Measurements from ENCODE around the gene RASL12. TPM values are rescaled to one million over a fixed set of nuclear protein-coding genes. Genes with fewer than 3 reads are reported as not detected.

Gene RASL12
- total and polyA plus RNA-seq, 2 donors (not counting 1 experiment from before 2014, with no cell fraction given) = not detected

DNA sequence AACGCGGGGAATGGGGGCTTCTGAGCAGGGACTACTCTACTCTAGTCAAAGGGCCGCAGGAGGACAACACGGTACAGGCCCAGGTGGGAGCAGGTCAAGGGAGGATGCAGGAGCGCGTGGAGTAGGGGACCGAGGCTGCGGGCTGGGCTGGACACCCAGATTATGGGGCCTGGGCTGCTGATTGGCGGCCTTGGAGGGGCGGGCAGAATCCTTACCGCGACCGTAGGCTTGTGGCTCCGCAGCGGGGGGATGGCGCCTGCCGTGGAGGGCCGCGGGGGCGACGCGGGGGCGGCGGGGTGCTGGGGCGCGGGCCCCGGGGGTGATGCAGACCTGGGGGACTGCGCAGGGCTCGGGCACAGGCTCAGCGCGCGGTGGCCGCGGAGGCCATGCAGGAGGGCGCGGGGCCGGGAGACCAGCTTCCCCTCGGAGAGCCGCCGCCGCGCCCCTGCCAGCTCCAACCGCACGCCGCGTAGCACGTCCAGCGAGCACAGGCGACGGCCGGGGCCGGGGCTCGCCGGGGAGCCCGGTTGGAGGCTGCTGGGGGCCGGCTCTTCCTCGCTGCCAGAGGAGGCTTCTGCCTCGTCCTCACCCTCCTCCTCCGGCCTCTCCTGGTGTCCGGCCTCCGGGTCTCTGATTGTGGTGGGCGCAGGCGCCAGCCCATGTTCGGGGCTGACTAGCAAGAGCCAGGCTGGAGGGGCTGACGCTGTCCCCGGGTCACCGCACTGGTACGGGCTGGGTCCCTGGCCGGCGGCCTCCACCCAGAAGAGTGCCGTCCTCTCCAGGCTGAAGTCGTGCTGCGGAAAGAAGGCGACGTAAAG, 34.3 kb upstream of the RASL12 start:
- H3K36me3 ChIP-seq (replicated peaks in 1 of 2; ENCODE audit: control extremely low read depth in 1 of 2, control insufficient read depth in 1 of 2, extremely low read depth in 1 of 2, insufficient read depth in 2 of 2, low read length in 1 of 2) = peaks cover 1 to 26% of the 10 kb centered on the region in 2 experiments
- Mint-ChIP-seq H3K27me3 (no peaks in the 10 kb centered on the region), H3K27ac (no peak overlapping the region), H3K4me1 (no peaks in the 10 kb centered on the region), H3K4me3 (no peak overlapping the region), H3K9me3 (ENCODE audit: insufficient read depth) (no peaks in the 10 kb centered on the region)
- no peaks in the 10 kb centered on the region for H4K20me1 ChIP-seq (ENCODE audit: control insufficient read depth, insufficient read depth, low read length, poor library complexity, severe bottlenecking)
- ATAC-seq (ENCODE audit: low read depth) (no peak), DNase-seq (no peak)
- POLR2A ChIA-PET = no interaction called here
- H3K4me2 ChIP-seq (replicated peaks; ENCODE audit: low read depth, low read length, poor library complexity, severe bottlenecking) = no peak overlapping the region
- no peaks in the 10 kb centered on the region for H3K4me1 ChIP-seq (ENCODE audit: control insufficient read depth in 2 of 2, insufficient read depth in 2 of 2, low read length in 2 of 2)
- TF ChIP-seq, protein P1, sequence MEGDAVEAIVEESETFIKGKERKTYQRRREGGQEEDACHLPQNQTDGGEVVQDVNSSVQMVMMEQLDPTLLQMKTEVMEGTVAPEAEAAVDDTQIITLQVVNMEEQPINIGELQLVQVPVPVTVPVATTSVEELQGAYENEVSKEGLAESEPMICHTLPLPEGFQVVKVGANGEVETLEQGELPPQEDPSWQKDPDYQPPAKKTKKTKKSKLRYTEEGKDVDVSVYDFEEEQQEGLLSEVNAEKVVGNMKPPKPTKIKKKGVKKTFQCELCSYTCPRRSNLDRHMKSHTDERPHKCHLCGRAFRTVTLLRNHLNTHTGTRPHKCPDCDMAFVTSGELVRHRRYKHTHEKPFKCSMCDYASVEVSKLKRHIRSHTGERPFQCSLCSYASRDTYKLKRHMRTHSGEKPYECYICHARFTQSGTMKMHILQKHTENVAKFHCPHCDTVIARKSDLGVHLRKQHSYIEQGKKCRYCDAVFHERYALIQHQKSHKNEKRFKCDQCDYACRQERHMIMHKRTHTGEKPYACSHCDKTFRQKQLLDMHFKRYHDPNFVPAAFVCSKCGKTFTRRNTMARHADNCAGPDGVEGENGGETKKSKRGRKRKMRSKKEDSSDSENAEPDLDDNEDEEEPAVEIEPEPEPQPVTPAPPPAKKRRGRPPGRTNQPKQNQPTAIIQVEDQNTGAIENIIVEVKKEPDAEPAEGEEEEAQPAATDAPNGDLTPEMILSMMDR (IDR thresholded peaks at IDR 0.05) = no peak
- TF ChIP-seq EZH2 (IDR thresholded peaks at IDR 0.05; ENCODE audit: borderline replicate concordance, insufficient read depth, low read depth, low read length, poor library complexity, severe bottlenecking) = no peak
- H3K4me3 ChIP-seq (ENCODE audit: control extremely low read depth in 1 of 5, extremely low read depth in 1 of 5, insufficient read depth in 1 of 5, low read depth in 2 of 5, low read length in 4 of 5) = no peak overlapping the region
- 93% methylated on average over 72 of the region's 75 CpGs for WGBS (ENCODE audit: insufficient coverage)
- H2AFZ ChIP-seq (ENCODE audit: insufficient read depth, low read depth, low read length, poor library complexity, severe bottlenecking) = no peak overlapping the region
- intact Hi-C loops (cut with micrococcal nuclease) = no loop called here
- H3K79me2 ChIP-seq (ENCODE audit: control insufficient read depth, insufficient read depth, low read length) = no peaks in the 10 kb centered on the region
- no peak overlapping the region for H3K27ac ChIP-seq (ENCODE audit: low read length in 2 of 2)
- no peak overlapping the region for H3K9ac ChIP-seq (ENCODE audit: low read length)
- CTCF ChIA-PET = interaction anchor here (0.8 to 1.9 kb wide), 8 partner anchors 9 to 83 kb away, joined by 3 to 7 read pairs (median 4); partner anchors contain the start of gene UBAP1L
- no peaks in the 10 kb centered on the region for H3K9me3 ChIP-seq (ENCODE audit: control extremely low read depth in 1 of 3, control insufficient read depth in 2 of 3, insufficient read depth in 1 of 3, low read length in 2 of 3)
- no peaks in the 10 kb centered on the region for H3K27me3 ChIP-seq (replicated peaks in 1 of 4; ENCODE audit: control extremely low read depth in 1 of 4, control insufficient read depth in 3 of 4, insufficient read depth in 4 of 4, low read length in 3 of 4)

DNA sequence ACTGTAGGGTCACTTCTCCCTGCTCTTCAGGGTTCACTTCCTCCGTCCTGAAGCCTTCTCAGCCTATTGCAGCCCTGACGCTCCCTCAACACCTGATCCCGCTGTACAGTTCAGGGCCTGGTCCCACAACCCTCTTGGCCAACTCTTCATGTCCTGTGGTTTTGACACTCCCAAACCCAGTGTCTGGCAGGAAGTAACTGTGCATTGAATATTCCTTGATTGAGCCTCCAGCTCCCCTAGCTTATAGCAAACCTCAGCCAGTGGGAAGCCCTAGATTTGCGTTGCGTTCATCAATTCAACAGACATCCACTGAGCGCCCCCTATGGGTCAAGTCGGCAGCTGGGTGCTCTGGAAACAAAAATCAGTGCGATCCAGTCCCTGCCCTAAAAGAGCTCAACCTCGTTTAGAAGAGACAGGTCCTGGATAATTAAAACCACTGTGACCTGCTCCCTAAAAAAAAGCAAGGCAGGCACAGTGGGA, 33.7 kb upstream of the RASL12 start:
- 51% methylated on average over 9 of the region's 9 CpGs for WGBS (ENCODE audit: insufficient coverage)
- H3K9me3 Mint-ChIP-seq (ENCODE audit: insufficient read depth) = no peaks in the 10 kb centered on the region
- peaks cover 1 to 26% of the 10 kb centered on the region in 2 experiments for H3K36me3 ChIP-seq (replicated peaks in 1 of 2; ENCODE audit: control extremely low read depth in 1 of 2, control insufficient read depth in 1 of 2, extremely low read depth in 1 of 2, insufficient read depth in 2 of 2, low read length in 1 of 2)
- H3K9me3 ChIP-seq (ENCODE audit: control extremely low read depth in 1 of 3, control insufficient read depth in 2 of 3, insufficient read depth in 1 of 3, low read length in 2 of 3) = no peaks in the 10 kb centered on the region
- no peaks in the 10 kb centered on the region for H3K79me2 ChIP-seq (ENCODE audit: control insufficient read depth, insufficient read depth, low read length)
- no peaks in the 10 kb centered on the region for H4K20me1 ChIP-seq (ENCODE audit: control insufficient read depth, insufficient read depth, low read length, poor library complexity, severe bottlenecking)
- POLR2A ChIA-PET = no interaction called here
- TF ChIP-seq, protein P1 (IDR thresholded peaks at IDR 0.05) = peak; percentile 42
- TF ChIP-seq EZH2 (IDR thresholded peaks at IDR 0.05; ENCODE audit: borderline replicate concordance, insufficient read depth, low read depth, low read length, poor library complexity, severe bottlenecking) = no peak
- no peak overlapping the region for H2AFZ ChIP-seq (ENCODE audit: insufficient read depth, low read depth, low read length, poor library complexity, severe bottlenecking)
- H3K9ac ChIP-seq (ENCODE audit: low read length) = no peak overlapping the region
- H3K27ac ChIP-seq (ENCODE audit: low read length in 2 of 2) = no peak overlapping the region
- CTCF ChIA-PET = interaction anchor here (0.8 to 1.9 kb wide), 7 partner anchors 10 to 82 kb away, joined by 3 to 7 read pairs (median 4); partner anchors contain the start of gene UBAP1L
- H3K4me2 ChIP-seq (replicated peaks; ENCODE audit: low read depth, low read length, poor library complexity, severe bottlenecking) = no peak overlapping the region
- no peak overlapping the region for H3K27ac Mint-ChIP-seq
- H3K4me1 ChIP-seq (ENCODE audit: control insufficient read depth in 2 of 2, insufficient read depth in 2 of 2, low read length in 2 of 2) = no peaks in the 10 kb centered on the region
- H3K27me3 Mint-ChIP-seq = no peaks in the 10 kb centered on the region
- no peak for ATAC-seq (ENCODE audit: low read depth)
- DNase-seq = peak; percentile 47
- no peaks in the 10 kb centered on the region for H3K4me1 Mint-ChIP-seq
- H3K27me3 ChIP-seq (replicated peaks in 1 of 4; ENCODE audit: control extremely low read depth in 1 of 4, control insufficient read depth in 3 of 4, insufficient read depth in 4 of 4, low read length in 3 of 4) = no peaks in the 10 kb centered on the region
- no peak overlapping the region for H3K4me3 ChIP-seq (ENCODE audit: control extremely low read depth in 1 of 5, extremely low read depth in 1 of 5, insufficient read depth in 1 of 5, low read depth in 2 of 5, low read length in 4 of 5)
- intact Hi-C loops (cut with micrococcal nuclease) = no loop called here
- H3K4me3 Mint-ChIP-seq = no peak overlapping the region

Measured in B cell (primary cell).